GM10847 (cell line): ENCODE data around the gene LCK.

Experiments used
- POLR2A ChIP-seq: IDR thresholded peaks from 2 replicates; pipeline ENCODE4 v1.6.1; 2011; ENCODE audit not compliant: insufficient read length; ENCODE audit errors: extremely low read depth

LCK gene

DNA sequence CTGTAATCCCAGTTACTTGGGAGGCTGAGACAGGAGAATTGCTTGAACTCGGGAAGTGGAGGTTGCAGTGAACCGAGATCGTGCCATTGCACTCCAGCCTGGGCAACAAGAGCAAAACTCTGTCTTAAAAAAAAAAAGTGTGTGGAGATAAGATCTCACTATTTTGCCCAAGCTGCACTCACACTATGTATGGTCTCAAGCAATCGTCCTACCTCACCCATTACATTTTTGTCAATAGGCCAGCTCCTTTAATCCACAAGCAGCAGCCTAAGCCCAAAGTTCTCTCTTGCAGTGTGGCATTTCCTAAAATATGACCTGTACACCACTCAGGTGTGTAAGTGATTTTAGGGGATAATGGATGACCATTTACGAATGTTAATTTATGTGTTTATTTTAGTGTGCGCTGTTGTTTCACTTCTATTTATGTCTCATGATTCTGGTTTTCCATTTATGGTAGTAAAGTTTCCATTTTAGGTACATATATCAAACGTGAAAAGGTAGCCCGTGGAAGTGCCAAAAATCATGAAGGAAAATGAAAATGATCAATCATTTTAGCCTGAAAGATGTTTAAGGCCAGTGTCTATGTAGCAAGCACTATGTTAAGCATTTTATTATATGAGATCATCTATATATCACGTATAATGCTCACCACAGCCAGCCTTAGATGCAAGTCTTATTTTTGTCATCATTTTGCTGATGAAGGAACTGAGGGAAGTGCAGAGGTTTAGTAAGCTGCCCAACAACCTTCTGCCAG lies 5.6 kb downstream of the LCK start:
- TF ChIP-seq POLR2A = no peak

DNA sequence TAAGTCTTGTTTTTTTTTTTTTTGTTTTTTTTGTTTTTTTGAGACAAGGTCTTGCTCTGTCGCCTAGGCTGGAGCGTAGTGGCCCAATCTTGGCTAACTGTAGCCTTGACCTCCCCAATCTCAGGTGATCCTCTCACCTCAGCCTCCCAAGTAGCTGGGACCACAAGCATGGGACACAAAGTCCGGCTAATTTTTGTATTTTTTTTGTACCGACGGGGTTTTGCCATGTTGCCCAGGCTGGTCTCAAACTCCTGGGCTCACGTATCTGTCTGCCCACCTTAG lies 6.1 kb downstream of the LCK start:
- no peak for TF ChIP-seq POLR2A

DNA sequence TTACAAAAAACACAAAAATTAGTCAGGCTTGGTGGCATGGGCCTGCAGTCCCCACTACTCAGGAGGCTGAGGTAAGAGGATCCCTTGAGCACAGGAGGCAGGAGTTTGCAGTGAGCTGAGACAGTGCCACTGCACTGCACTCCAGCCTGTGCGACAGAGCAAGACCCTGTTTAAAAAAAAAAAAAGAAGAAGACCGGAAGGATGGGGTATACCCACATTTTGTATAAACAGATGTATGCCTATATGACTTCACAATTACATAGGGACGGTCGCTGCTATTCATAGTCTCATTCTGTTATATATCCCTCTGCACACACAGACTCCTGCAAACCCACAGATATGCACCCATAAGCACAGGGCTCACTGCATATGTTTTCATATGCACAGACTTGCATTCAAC lies 12.7 kb downstream of the LCK start:
- TF ChIP-seq POLR2A = no peak

DNA sequence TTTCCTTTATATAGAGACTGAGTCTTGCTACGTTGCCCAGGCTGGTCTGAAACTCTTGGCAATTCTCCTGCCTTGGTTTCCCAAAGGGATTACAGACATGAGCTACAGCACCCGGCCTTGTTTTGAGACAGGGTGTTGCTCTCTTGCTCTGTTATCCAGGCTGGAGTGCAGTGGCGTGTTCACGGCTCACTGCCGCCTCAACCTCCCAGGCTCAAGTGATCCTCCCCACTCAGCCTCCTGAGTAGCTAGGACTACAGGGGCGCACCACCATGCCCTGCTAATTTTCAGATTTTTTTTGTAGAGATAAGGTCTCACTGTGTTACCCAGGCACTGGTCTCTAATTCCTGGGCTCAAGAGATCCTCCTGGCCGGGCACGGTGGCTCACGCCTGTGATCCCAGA lies 14.8 kb downstream of the LCK start:
- no peak for TF ChIP-seq POLR2A

DNA sequence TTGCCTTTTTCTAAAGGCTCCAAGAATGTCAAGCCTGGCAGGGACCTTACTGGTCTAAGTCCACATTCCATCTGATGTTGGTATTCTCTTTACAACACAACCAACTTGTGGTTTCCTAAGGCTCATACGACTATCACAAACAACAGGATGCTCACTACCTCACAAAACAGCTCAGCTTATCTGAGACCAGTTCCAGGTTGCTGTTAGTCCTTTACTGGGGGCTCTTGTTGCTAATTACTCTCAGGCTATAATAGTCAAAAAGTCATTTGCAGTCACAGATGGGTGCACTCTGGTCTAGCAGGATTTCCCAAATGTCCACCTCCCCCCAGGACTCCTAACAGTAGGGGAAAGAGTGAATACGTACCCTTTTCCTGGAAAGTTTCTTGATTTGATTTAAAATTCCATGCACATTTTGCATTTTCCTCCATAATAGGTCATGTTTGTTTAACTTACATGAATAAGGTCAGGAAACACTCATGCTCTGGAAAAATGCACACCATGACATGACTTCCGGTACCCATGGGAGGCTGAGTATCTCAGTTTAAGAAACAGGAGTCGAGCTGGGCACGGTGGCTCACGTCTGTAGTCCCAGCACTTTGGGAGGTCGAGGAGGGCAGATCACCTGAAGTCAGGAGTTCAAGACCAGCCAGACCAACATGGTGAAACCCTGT lies 16.0 kb downstream of the LCK start:
- TF ChIP-seq POLR2A = no peak

DNA sequence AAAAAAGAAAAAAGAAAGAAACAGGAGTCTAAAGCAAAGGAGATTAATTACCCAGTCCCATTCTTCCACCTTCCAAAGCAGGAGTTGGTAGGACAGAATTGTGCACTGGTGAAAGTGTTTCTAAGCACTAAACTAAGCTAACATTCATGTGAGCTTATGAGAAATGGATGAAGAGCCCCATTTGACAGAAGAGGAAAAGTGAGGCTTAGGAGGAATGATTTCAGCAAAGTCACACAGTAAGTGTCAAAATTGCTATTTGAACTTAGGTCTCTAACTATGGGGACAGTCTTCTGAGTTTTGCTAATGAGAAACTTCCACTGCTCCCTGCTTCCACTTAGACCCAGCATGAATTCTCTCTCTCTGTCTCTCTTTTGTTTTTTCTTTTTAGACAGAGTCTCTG lies 18.7 kb downstream of the LCK start:
- TF ChIP-seq POLR2A = no peak

DNA sequence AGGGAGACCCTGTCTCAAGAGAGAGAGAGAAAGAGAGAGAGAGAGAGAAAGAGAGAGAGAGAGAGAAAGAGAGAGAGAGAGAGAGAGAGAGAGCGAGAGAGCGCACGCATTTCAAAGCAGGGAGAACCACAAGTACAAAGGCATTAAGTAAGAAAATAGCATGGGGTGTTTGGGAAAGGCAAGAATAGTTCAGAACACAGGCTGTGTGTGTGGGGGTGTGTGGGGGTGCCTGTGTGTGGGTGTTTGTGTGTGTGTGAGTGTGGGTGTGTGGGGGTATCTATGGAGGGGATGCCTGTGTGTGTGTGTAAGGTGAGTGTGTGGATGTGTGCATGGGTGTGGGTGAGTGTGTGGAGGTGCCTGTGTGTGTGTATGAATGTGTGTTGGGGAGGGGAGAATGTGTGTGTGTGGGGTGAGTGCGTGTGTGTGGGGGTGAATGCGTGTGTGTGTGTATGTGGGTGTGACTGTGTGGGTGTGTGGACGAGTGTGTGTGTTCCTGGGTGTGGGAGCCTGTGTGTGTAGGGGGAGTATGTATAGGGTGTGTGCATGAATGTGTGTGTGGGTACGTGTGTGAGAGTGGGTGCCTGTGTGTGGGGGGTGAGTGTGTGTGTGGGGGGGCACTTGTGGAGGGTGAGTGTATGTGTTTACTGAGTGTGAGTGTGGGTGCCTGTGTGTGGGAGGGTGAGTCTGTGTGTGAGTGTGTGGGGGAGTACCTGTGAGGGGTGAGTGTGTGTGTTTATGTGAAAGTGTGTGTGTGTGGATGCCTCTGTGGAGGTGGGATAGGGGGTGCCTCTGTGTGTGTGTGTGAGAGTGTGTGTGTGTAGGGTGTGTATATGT lies 21.7 kb downstream of the LCK start:
- TF ChIP-seq POLR2A = no peak

DNA sequence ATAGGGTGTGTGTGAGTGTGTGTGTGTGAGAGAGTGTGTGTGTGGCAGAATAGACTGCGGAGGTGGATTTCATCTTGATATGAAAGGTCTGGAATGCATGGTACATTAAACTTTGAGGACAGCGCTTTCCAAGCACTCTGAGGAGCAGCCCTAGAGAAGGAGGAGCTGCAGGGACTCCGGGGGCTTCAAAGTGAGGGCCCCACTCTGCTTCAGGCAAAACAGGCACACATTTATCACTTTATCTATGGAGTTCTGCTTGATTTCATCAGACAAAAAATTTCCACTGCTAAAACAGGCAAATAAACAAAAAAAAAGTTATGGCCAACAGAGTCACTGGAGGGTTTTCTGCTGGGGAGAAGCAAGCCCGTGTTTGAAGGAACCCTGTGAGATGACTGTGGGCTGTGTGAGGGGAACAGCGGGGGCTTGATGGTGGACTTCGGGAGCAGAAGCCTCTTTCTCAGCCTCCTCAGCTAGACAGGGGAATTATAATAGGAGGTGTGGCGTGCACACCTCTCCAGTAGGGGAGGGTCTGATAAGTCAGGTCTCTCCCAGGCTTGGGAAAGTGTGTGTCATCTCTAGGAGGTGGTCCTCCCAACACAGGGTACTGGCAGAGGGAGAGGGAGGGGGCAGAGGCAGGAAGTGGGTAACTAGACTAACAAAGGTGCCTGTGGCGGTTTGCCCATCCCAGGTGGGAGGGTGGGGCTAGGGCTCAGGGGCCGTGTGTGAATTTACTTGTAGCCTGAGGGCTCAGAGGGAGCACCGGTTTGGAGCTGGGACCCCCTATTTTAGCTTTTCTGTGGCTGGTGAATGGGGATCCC lies 22.5 kb downstream of the LCK start:
- TF ChIP-seq POLR2A = no peak

DNA sequence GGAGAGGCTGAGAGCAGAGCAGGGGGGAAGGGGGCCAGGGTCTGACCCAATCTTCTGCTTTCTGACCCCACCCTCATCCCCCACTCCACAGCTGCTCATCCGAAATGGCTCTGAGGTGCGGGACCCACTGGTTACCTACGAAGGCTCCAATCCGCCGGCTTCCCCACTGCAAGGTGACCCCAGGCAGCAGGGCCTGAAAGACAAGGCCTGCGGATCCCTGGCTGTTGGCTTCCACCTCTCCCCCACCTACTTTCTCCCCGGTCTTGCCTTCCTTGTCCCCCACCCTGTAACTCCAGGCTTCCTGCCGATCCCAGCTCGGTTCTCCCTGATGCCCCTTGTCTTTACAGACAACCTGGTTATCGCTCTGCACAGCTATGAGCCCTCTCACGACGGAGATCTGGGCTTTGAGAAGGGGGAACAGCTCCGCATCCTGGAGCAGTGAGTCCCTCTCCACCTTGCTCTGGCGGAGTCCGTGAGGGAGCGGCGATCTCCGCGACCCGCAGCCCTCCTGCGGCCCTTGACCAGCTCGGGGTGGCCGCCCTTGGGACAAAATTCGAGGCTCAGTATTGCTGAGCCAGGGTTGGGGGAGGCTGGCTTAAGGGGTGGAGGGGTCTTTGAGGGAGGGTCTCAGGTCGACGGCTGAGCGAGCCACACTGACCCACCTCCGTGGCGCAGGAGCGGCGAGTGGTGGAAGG lies 23.7 kb downstream of the LCK start:
- no peak for TF ChIP-seq POLR2A

DNA sequence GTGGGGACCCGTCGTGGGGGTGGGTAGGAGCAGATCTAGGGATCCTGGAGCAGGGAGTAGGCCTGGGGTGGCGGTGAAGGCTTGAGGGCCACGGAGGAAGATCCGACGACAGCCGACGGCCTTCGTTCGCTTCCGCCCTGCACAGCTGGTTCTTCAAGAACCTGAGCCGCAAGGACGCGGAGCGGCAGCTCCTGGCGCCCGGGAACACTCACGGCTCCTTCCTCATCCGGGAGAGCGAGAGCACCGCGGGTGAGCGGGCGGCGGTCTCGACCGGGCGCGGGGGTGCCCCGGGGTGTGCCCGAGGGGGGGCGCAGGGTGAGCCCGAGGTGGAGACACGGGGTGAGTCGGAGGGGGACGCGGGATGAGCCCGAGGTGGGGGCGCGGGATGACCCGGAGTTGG lies 24.4 kb downstream of the LCK start:
- no peak for TF ChIP-seq POLR2A

DNA sequence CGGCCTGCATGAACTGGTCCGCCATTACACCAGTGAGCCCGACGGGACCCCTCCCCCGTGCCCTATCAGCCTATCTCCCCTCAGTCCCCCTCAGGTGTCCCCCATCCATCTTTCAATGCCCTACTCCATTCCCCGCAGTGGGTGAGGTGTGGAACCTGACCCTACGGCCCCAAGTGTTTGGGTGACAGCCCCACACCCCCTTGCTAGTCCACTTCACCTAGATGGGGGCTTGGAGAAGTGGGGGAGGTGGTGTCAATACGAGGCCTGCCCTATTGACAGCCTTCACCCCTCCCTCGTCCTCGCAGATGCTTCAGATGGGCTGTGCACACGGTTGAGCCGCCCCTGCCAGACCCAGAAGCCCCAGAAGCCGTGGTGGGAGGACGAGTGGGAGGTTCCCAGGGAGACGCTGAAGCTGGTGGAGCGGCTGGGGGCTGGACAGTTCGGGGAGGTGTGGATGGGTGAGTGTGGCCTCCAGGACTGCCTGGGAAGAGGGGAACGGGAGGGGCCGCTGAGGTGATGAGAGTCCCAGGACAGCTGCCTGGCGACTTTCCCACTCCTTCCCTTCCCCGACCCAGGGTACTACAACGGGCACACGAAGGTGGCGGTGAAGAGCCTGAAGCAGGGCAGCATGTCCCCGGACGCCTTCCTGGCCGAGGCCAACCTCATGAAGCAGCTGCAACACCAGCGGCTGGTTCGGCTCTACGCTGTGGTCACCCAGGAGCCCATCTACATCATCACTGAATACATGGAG lies 25.1 kb downstream of the LCK start:
- no peak for TF ChIP-seq POLR2A

DNA sequence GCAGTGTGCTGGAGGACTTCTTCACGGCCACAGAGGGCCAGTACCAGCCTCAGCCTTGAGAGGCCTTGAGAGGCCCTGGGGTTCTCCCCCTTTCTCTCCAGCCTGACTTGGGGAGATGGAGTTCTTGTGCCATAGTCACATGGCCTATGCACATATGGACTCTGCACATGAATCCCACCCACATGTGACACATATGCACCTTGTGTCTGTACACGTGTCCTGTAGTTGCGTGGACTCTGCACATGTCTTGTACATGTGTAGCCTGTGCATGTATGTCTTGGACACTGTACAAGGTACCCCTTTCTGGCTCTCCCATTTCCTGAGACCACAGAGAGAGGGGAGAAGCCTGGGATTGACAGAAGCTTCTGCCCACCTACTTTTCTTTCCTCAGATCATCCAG lies 34.6 kb downstream of the LCK start:
- TF ChIP-seq POLR2A = no peak

DNA sequence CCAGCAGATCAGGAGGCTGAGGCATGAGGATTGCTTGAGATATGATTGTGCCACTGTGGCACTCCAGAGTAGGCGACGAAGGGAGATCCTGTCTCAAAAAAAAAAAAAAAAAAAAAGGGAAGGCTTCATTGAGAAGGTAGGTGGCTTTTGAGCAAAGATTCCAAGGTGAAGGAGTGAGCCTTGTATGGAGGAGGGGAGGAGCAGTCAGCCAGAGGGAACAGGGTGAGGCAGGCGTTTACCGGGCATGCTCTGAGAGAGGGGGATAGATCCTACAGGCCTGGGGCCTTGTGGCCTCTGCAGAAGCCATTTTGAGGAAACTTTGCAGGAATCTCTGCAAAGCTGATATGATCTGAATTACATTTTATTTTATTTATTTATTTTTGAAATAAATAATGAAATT lies 35.7 kb downstream of the LCK start:
- TF ChIP-seq POLR2A = no peak

DNA sequence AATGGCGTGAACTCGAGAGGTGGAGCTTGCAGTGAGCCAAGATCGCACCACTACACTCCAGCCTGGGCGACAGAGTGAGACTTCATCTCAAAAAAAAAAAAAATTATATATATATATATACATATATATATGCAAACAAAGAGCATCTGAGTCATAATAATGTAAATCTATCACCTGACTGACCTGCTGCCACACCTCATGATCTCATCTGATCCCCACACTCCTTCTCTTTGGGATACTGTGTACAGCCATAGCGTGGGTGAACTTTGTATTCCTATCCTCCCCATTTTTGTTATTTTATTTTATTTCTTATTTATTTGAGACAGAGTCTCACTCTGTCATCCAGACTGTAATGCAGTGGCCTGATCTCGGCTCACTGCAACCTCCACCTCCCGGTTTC lies 38.2 kb downstream of the LCK start:
- TF ChIP-seq POLR2A = no peak
